ENCODE measurements around the gene NRSN2.

NRSN2 gene

GRCh38 chr20:346640-347316 is at the start of gene NRSN2:
Gene NRSN2 (plus strand): TSS chr20:347111. CDS start chr20:349644, 2,533 bp downstream.
- peak; percentile 31 for DNase-seq (ENCODE audit: low read depth)

GRCh38 chr20:297925-298775 is 48.8 kb upstream of the NRSN2 start:
- DNase-seq (ENCODE audit: low read depth): peak; percentile 45

- DNase-seq (ENCODE audit: low read depth): no peak
Observed at GRCh38 chr20:298776-299391, 48.0 kb upstream of the NRSN2 start.

- no peak for DNase-seq (ENCODE audit: low read depth)
Observed at GRCh38 chr20:300345-300990, 46.4 kb upstream of the NRSN2 start.

- DNase-seq (ENCODE audit: low read depth): no peak
Observed at GRCh38 chr20:301886-302848, 44.7 kb upstream of the NRSN2 start.

GRCh38 chr20:305745-306144 is 41.2 kb upstream of the NRSN2 start:
- no peak for DNase-seq (ENCODE audit: low read depth)

- no peak for DNase-seq (ENCODE audit: low read depth)
Observed at GRCh38 chr20:308427-309038, 38.4 kb upstream of the NRSN2 start.

- no peak for DNase-seq (ENCODE audit: low read depth)
Observed at GRCh38 chr20:309306-309840, 37.5 kb upstream of the NRSN2 start.

GRCh38 chr20:309841-310644 is 36.9 kb upstream of the NRSN2 start:
- peak; percentile 100 for DNase-seq (ENCODE audit: low read depth)

- no peak for DNase-seq (ENCODE audit: low read depth)
Observed at GRCh38 chr20:310645-311044, 36.3 kb upstream of the NRSN2 start.

GRCh38 chr20:311609-312008 is 35.3 kb upstream of the NRSN2 start:
- DNase-seq (ENCODE audit: low read depth): no peak

- DNase-seq (ENCODE audit: low read depth): no peak
Observed at GRCh38 chr20:312067-312466, 34.8 kb upstream of the NRSN2 start.

- DNase-seq (ENCODE audit: low read depth): no peak
Observed at GRCh38 chr20:312866-313265, 34.0 kb upstream of the NRSN2 start.

- no peak for DNase-seq (ENCODE audit: low read depth)
Observed at GRCh38 chr20:313402-313801, 33.5 kb upstream of the NRSN2 start.

- DNase-seq (ENCODE audit: low read depth): no peak
Observed at GRCh38 chr20:313948-314347, 33.0 kb upstream of the NRSN2 start.

GRCh38 chr20:316316-317068 is 30.4 kb upstream of the NRSN2 start:
- DNase-seq (ENCODE audit: low read depth): no peak

GRCh38 chr20:324177-325044 is 22.5 kb upstream of the NRSN2 start:
- peak; percentile 59 for DNase-seq (ENCODE audit: low read depth)
